ENCODE data around the gene VPS39. TPM values are rescaled to one million over a fixed set of nuclear protein-coding genes. Genes with fewer than 3 reads are reported as not detected.

VPS39 gene
- total and polyA plus RNA-seq, 9 of the 15 experiments (the other 6 are each of a cell fraction or from before 2014, with no cell fraction given), result 3.2 to 37.3 (median 21.8) TPM

DNA sequence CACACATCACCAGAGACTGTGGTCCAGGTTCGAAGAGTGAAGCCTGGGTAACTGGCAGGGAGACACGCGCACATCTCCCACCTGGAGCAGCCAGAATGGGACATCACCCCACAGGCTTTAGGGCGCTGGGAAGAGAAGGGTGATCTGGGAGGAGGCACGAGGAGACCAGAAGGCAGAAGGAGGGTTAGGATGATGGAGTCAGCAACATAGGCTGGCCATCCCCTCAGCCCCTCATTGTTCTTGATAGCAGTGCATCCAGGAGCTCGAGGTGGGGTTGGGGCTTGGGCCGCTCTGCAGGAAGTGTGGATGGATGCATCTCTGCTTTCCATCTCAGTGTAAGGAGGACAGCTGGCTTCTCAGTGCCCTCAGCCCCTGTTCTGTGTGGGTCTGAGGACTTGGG lies 66.9 kb downstream of the VPS39 start:
- Histone ChIP-seq H2AFZ (ENCODE audit: low read depth, low read length) (no peak overlapping the region), H3K9me1 (ENCODE audit: control insufficient read depth, insufficient read depth, low read length) (no peaks in the 10 kb centered on the region), H3K4me3 (no peak overlapping the region), H3K4me2 (ENCODE audit: insufficient read depth, low read length) (no peak overlapping the region), H4K20me1 (replicated peaks; ENCODE audit: control insufficient read depth, insufficient read depth, low read length) (0 out of 2 replicates have a peak, but pooled peaks cover 4% of the 10 kb centered on the region), H3K36me3 (ENCODE audit: control insufficient read depth, insufficient read depth, low read length) (no peaks in the 10 kb centered on the region), H3K27me3 (ENCODE audit: control insufficient read depth in 2 of 2, insufficient read depth in 2 of 2, low read length in 2 of 2) (peaks cover 24 to 62% of the 10 kb centered on the region in 2 experiments; a peak in 4 of 5 replicates), H3K27ac (ENCODE audit: extremely low read depth, low read depth, low read length) (no peak overlapping the region), H3K9me3 (replicated peaks; ENCODE audit: control insufficient read depth, insufficient read depth, low read depth, low read length) (no peaks in the 10 kb centered on the region), H3K4me1 (replicated peaks in 1 of 2; ENCODE audit: control insufficient read depth in 2 of 2, insufficient read depth in 2 of 2, low read length in 2 of 2) (peaks cover 5 to 15% of the 10 kb centered on the region in 2 experiments; a peak in 3 of 5 replicates), H3K9ac (ENCODE audit: insufficient read depth in 1 of 2, low read depth in 2 of 2, low read length in 2 of 2) (no peak overlapping the region), H3K79me2 (ENCODE audit: control insufficient read depth, insufficient read depth, low read length) (no peaks in the 10 kb centered on the region)
- POLR2A ChIA-PET, result interaction anchor here (0.6 kb wide), 1 partner anchor 998 kb away, joined by 3 read pairs; no protein-coding TSS in a partner anchor
- FAIRE-seq (no peak), DNase-seq (ENCODE audit: extremely low read depth in 1 of 4, low spot score in 3 of 4) (no peak), ATAC-seq (no peak)
- in situ Hi-C loops (cut with MboI), result loop anchor here (10.0 kb wide), 1 partner anchor 244 kb away; no protein-coding TSS in a partner anchor
- 9% methylated on average over 7 of the region's 7 CpGs for WGBS (ENCODE audit: insufficient coverage, low coverage, missing lambda C conversion rate)
- CTCF ChIA-PET (ENCODE audit: low intra/inter-chr PET ratio), result no interaction called here
- intact Hi-C loops (cut with micrococcal nuclease), result no loop called here
- no peak for TF ChIP-seq PRPF4 (IDR thresholded peaks at IDR 0.05; ENCODE audit: insufficient read depth, low read depth, low read length, poor library complexity, severe bottlenecking)
- no peak for TF ChIP-seq ZMIZ1 (IDR thresholded peaks at IDR 0.05; ENCODE audit: low read depth in 2 of 2, low read length in 2 of 2)
- no TSS peak for BruUV-seq (replicated peaks)

All from K562 (cell line).